GM18519 (cell line): Measurements from ENCODE around the gene RTF2.
"Not testable (repeated sequence)": the region's sequence is repeated elsewhere in the genome, so short reads cannot be mapped to it uniquely, and the experiment has no call there.

Experiments
- ATAC-seq: cut with Tn5 transposase; IDR thresholded peaks from one replicate; pipeline ENCODE4 v1.9.1; 2021; ENCODE audit warnings: mild to moderate bottlenecking, moderate library complexity; ENCODE audit not compliant: unreplicated experiment, low FRiP score

The RTF2 gene

DNA sequence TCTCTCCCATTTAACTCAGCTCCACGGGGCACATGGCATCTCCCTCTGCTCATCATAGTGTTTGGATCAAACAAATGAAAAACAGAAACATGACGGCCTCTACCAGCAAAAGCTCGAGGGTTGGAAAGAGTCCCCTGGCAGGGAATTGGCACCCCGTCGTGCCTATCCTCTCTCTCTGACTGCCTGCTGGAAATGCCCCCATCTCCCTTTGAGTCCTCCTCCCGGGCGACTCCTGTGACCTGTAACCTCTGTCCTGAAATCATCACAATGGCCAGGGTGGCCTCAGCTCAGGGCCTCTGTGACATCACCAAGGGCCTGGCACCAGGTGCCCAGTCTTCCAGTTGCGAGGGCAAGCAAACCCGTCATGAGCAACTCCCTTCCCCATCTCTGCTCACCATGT, 64.5 kb downstream of the RTF2 start, which contains the start of gene FAM209B:
Gene FAM209B, plus strand, starts transcription at position 301 of the 400 bp plus-strand sequence. Its CDS starts 96 bp downstream, at position 397.
- not testable (repeated sequence) for ATAC-seq

- no peak for ATAC-seq
Observed at GRCh38 chr20:56537997-56538396, 69.6 kb downstream of the RTF2 start.

DNA sequence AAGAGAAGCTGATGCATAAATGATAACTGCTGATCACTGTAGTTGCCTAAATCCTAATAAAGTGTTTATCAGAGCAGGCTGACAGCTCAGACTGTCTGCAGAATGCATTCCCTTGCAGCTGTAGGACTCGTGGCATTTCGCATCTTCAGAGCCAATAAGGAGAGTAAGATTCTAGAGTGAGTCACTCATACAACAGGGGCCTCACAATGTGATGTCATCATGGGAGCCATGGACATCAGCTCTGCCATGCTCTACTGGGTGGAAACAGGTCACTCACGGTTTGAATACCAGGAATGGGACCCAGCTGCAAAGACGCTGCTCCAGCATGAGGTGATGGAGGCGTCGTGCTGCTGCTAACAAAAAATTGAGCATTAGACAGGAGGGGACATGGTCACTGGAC, 72.0 kb downstream of the RTF2 start:
- ATAC-seq: no peak

DNA sequence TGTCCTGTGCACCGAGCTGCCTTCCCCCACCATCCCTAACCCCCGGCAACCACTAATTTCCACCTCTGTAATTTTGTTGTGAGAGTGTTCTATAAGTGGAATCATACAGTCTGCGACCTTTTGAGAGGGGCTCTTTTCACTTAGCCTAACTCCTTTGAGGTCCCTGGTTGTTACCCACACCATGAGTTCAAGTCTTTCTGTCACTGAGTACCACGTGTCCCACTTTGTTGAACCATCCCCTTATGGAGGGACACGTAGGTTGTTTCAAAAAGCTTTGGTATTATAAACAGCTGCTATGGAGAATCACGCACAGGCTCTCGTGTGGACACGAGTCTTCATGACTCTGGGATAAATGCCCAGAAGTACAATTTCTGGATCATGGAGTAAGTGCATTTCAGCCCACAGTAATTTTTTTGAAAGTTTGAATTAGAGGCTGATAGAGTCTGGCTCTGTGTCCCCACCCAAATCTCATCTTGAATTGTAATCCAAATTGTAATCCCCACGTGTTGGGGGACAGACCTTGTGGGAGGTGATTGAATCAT, 74.1 kb downstream of the RTF2 start:
- no peak for ATAC-seq

DNA sequence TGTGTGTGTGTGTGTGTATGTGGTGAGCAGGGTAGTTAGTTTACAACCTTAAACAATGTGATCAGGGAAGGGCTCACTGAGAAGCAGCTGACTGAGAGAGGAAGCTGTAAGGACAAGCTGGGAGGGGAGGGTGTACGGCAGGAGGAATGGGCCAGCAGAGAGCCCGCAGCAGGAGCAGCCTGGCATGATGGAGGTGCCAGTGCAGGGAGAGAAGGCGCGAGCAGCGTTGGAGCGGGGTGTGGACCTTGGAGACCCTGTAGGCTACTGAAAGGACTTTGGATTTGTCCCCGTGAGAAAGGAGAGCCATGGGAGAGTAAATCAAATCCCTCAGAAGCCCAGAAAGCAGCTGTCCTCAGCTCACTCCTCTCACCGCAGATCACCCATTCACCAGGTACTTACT, 83.1 kb downstream of the RTF2 start:
- ATAC-seq: no peak

- ATAC-seq: no peak
Observed at GRCh38 chr20:56552911-56553629, 84.6 kb downstream of the RTF2 start.

- ATAC-seq: peak; percentile 91
Observed at GRCh38 chr20:56554869-56555268, 86.4 kb downstream of the RTF2 start.

DNA sequence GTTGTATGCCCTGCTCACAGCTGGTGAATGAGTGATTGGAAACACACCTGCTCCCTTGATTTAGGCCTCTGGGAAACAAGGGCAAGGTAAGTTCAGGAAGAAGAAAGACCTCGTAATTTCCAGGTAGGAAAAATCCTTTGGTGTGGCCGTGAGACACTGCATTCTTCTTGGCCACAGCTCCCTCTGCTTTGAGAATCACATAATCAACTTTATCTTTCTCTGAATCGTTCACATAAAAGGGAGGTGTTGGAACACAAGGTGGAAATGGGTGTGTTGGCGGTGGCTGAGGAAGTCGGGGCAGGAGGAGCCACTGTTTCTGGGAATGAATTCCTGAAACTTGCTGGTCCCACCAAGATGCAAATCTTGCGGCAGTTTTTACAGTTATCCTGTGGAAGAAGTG, 90.5 kb downstream of the RTF2 start:
- ATAC-seq: no peak

DNA sequence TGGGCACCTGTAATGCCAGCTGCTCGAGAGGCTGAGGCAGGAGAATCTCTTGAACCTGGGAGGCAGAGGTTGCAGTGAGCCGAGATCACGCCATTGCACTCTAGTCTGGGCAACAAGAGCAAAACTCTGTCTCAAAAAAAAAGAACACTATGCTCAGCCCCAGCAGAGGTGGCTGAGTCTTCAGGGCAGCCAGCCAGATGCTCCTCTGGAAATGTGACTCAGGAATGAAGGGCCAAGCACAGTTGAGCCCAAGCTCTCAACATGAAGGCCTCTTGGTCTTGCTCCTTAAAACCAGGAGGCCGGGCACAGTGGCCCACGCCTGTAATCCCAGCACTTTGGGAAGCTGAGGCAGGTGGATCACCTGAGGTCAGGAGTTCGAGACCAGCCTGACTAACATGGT, 96.1 kb downstream of the RTF2 start:
- ATAC-seq: not testable (repeated sequence)

GRCh38 chr20:56565511-56565910, 97.1 kb downstream of the RTF2 start:
- ATAC-seq: no peak

- ATAC-seq: no peak
Observed at GRCh38 chr20:56566621-56567020, 98.2 kb downstream of the RTF2 start.
